RWPE2 (cell line): ENCODE measurements around the gene HDAC9.

Experiments
- ATAC-seq: fragments of 200-7000 bp; cut with Tn5 transposase; 3 replicates; pipeline ENCODE4 v1.9.1; 2021; ENCODE audit warnings: low read depth
- DNase-seq: peaks from one replicate; pipeline ENCODE4 v3.0.0-alpha.2; 2020; ENCODE audit warnings: low spot score
- H3K27ac ChIP-seq: fragments of 450-650 bp; 2 replicates; pipeline ENCODE4 v1.5.1; 2017; ENCODE audit warnings: mild to moderate bottlenecking; ENCODE audit not compliant: poor library complexity, severe bottlenecking
- H3K27me3 ChIP-seq: fragments of 250-450 bp; sonication (Bioruptor Pico); 2 replicates; pipeline ENCODE4 v1.5.1; 2021; ENCODE audit warnings: mild to moderate bottlenecking, moderate library complexity; ENCODE audit not compliant: insufficient read depth, poor library complexity, severe bottlenecking
- H3K36me3 ChIP-seq: fragments of 250-450 bp; sonication (Bioruptor Pico); 2 replicates; pipeline ENCODE4 v1.5.1; 2020; ENCODE audit warnings: low read depth, mild to moderate bottlenecking, moderate library complexity
- H3K4me1 ChIP-seq: fragments of 250-450 bp; sonication (Bioruptor Pico); 2 replicates; pipeline ENCODE4 v1.5.1; 2021; ENCODE audit warnings: mild to moderate bottlenecking, moderate library complexity; ENCODE audit not compliant: insufficient read depth, poor library complexity, severe bottlenecking
- H3K4me3 ChIP-seq: fragments of 250-450 bp; sonication (Bioruptor Pico); 2 replicates; pipeline ENCODE4 v1.5.1; 2021; ENCODE audit warnings: mild to moderate bottlenecking, moderate library complexity; ENCODE audit not compliant: severe bottlenecking
- H3K9me3 ChIP-seq: fragments of 250-450 bp; sonication (Bioruptor Pico); 2 replicates; pipeline ENCODE4 v1.5.1; 2021; ENCODE audit warnings: mild to moderate bottlenecking, moderate library complexity; ENCODE audit not compliant: severe bottlenecking
- TF ChIP-seq, protein P1 (sequence below): fragments of 450-650 bp; IDR thresholded peaks from one replicate; pipeline ENCODE4 v1.5.1; 2017; ENCODE audit warnings: mild to moderate bottlenecking, moderate library complexity; ENCODE audit not compliant: poor library complexity, severe bottlenecking

HDAC9 gene

GRCh38 chr7:18760046-18760445 is 264.5 kb downstream of the HDAC9 start:
- no peak overlapping the region for H3K4me3 ChIP-seq
- H3K27me3 ChIP-seq: no peaks in the 10 kb centered on the region
- H3K36me3 ChIP-seq: no peaks in the 10 kb centered on the region
- TF ChIP-seq, protein P1, sequence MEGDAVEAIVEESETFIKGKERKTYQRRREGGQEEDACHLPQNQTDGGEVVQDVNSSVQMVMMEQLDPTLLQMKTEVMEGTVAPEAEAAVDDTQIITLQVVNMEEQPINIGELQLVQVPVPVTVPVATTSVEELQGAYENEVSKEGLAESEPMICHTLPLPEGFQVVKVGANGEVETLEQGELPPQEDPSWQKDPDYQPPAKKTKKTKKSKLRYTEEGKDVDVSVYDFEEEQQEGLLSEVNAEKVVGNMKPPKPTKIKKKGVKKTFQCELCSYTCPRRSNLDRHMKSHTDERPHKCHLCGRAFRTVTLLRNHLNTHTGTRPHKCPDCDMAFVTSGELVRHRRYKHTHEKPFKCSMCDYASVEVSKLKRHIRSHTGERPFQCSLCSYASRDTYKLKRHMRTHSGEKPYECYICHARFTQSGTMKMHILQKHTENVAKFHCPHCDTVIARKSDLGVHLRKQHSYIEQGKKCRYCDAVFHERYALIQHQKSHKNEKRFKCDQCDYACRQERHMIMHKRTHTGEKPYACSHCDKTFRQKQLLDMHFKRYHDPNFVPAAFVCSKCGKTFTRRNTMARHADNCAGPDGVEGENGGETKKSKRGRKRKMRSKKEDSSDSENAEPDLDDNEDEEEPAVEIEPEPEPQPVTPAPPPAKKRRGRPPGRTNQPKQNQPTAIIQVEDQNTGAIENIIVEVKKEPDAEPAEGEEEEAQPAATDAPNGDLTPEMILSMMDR: no peak
- DNase-seq (no peak), ATAC-seq (no peak)
- H3K27ac ChIP-seq: no peak overlapping the region
- H3K9me3 ChIP-seq: no peaks in the 10 kb centered on the region
- no peaks in the 10 kb centered on the region for H3K4me1 ChIP-seq

- TF ChIP-seq, protein P1: no peak
- ATAC-seq (no peak), DNase-seq (no peak)
- H3K4me1 ChIP-seq: no peaks in the 10 kb centered on the region
- H3K27me3 ChIP-seq: no peaks in the 10 kb centered on the region
- no peak overlapping the region for H3K27ac ChIP-seq
- H3K36me3 ChIP-seq: no peaks in the 10 kb centered on the region
- H3K4me3 ChIP-seq: no peak overlapping the region
- H3K9me3 ChIP-seq: no peaks in the 10 kb centered on the region
Measured at GRCh38 chr7:18760631-18761445, 265.3 kb downstream of the HDAC9 start.

DNA sequence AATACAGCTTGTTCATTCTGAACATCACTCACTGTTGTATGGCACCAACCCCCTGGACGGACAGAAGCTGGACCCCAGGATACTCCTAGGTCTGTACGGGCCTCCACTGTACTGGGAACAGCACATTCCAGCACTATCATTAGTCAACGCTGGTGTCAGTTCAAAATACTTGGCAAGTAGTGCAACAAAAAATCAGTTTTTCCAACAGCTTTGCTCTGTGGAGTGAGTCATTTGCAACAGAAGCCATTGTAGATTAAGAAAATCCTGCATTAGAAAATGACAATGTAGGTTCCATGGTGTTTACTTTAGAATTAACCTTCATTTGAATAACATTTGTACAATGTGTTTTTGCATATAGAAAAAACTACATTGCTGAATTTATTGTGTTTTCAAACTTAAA is 266.6 kb downstream of the HDAC9 start:
- Histone ChIP-seq H3K27ac (no peak overlapping the region), H3K27me3 (no peaks in the 10 kb centered on the region), H3K36me3 (no peaks in the 10 kb centered on the region), H3K4me3 (no peak overlapping the region), H3K9me3 (no peaks in the 10 kb centered on the region), H3K4me1 (no peaks in the 10 kb centered on the region)
- no peak for DNase-seq
- TF ChIP-seq, protein P1: no peak
- no peak for ATAC-seq

GRCh38 chr7:18768256-18768655 is 272.7 kb downstream of the HDAC9 start:
- Histone ChIP-seq H3K4me3 (no peak overlapping the region), H3K27ac (no peak overlapping the region), H3K36me3 (no peaks in the 10 kb centered on the region), H3K9me3 (no peaks in the 10 kb centered on the region), H3K27me3 (no peaks in the 10 kb centered on the region), H3K4me1 (peaks cover 7% of the 10 kb centered on the region)
- DNase-seq (no peak), ATAC-seq (no peak)
- TF ChIP-seq, protein P1: no peak

DNA sequence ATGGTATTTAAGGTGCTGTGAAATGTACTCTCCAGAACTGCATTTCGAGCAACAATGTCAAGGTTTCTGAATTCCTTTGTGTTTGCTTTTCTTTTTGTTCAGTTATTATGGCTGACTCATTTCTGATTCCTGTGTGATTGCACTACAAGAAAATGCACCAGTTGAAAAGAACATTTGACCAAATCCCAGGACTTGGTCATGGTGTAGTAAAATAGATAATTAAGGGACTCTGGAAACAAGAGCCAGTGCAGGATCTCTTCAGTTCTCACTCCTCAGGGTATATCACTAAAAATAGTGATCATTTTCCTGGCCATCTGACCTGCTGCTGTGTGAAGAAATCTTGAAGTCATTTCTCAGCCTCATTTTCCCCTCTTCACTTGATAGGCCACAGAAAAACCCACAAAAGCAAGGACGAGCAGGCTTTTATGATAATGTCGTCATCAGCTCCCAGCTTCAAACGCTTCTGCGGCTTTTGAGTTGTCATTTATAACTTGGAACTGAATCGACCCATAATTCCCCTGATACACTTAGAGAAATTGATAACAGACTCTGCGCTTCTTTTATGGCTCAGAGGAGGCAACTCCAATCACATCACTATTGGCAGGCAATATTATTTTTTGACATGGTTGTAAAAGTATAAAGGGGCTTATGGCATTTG is 274.7 kb downstream of the HDAC9 start:
- ATAC-seq (peak; percentile 79), DNase-seq (no peak)
- H3K27ac ChIP-seq: peak overlapping the region; percentile 40

More for the DNA sequence above, 274.7 kb downstream of the HDAC9 start:
- no peak overlapping the region for H3K4me3 ChIP-seq
- TF ChIP-seq, protein P1: no peak
- H3K4me1 ChIP-seq: peaks cover 7% of the 10 kb centered on the region
- H3K27me3 ChIP-seq: no peaks in the 10 kb centered on the region
- no peaks in the 10 kb centered on the region for H3K9me3 ChIP-seq
- H3K36me3 ChIP-seq: no peaks in the 10 kb centered on the region
